ENCODE measurements around the gene ZNF134. TPM values are rescaled to one million over a fixed set of nuclear protein-coding genes. Genes with fewer than 3 reads are reported as not detected.

ZNF134 gene
- total and polyA plus RNA-seq, 2 donors (not counting 3 experiments of a cell fraction or from before 2014, with no cell fraction given): 6.4 to 12.3 TPM

DNA sequence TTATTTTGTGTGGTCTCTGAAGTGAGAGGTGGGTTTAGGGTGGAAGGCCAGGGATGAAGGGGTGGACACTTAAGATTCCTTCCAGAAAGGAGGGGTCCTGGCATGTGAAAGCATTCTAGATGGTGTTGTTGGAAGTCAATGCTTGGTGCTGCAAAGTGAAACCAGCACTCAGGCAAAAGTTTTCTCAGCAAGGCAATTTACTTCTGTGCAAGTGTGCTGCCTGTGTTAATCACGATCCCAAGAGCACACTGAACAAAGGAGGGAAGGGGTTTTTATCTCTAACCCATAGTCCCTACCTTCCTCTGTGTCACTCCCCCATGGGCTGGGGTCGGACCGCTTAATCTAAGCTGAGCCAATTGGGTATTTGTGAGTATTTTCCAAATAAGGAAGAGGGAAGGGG lies 1.3 kb downstream of the ZNF134 start:
- Histone ChIP-seq H2AFZ (ENCODE audit: low read depth, low read length) (no peak overlapping the region), H3K4me3 (replicated peaks in 1 of 3; ENCODE audit: insufficient read depth in 1 of 3, low read depth in 1 of 3, low read length in 3 of 3) (no peak overlapping the region), H3K4me1 (ENCODE audit: control insufficient read depth, extremely low read depth, insufficient read depth, low read length) (no peaks in the 10 kb centered on the region), H3K36me3 (ENCODE audit: control insufficient read depth in 2 of 2, extremely low read depth in 1 of 2, insufficient read depth in 2 of 2, low read length in 2 of 2) (peaks cover 5 to 31% of the 10 kb centered on the region in 2 experiments), H3K4me2 (ENCODE audit: insufficient read depth, low read length) (no peak overlapping the region), H3K9ac (replicated peaks; ENCODE audit: extremely low read depth, insufficient read depth, low read length) (no peak overlapping the region), H3K79me2 (ENCODE audit: control insufficient read depth, insufficient read depth, low read length) (peaks cover 19% of the 10 kb centered on the region), H3K27ac (ENCODE audit: insufficient read depth, low read depth, low read length) (no peak overlapping the region), H3K9me1 (replicated peaks; ENCODE audit: control insufficient read depth, extremely low read depth, insufficient read depth, low read length) (no peaks in the 10 kb centered on the region), H3K27me3 (ENCODE audit: control insufficient read depth in 2 of 2, insufficient read depth in 2 of 2, low read length in 2 of 2) (no peaks in the 10 kb centered on the region), H3K9me3 (replicated peaks; ENCODE audit: control insufficient read depth, insufficient read depth, low read length) (peaks cover 8% of the 10 kb centered on the region), H4K20me1 (replicated peaks; ENCODE audit: control insufficient read depth, extremely low read depth, insufficient read depth, low read length) (no peaks in the 10 kb centered on the region)
- CTCF ChIA-PET: no interaction called here
- BruUV-seq (replicated peaks): no TSS peak
- intact Hi-C loops (cut with micrococcal nuclease) (loop anchor here (10.0 kb wide), 1 partner anchor 539 kb away; the partner anchor contains the start of gene ZNF329), dilution Hi-C loops (cut with MboI; ENCODE audit: extremely low pct_ligation_motif_present, low sequenced_read_pairs) (no loop called here)
- POLR2A ChIA-PET: no interaction called here
- TF ChIP-seq, protein P1, sequence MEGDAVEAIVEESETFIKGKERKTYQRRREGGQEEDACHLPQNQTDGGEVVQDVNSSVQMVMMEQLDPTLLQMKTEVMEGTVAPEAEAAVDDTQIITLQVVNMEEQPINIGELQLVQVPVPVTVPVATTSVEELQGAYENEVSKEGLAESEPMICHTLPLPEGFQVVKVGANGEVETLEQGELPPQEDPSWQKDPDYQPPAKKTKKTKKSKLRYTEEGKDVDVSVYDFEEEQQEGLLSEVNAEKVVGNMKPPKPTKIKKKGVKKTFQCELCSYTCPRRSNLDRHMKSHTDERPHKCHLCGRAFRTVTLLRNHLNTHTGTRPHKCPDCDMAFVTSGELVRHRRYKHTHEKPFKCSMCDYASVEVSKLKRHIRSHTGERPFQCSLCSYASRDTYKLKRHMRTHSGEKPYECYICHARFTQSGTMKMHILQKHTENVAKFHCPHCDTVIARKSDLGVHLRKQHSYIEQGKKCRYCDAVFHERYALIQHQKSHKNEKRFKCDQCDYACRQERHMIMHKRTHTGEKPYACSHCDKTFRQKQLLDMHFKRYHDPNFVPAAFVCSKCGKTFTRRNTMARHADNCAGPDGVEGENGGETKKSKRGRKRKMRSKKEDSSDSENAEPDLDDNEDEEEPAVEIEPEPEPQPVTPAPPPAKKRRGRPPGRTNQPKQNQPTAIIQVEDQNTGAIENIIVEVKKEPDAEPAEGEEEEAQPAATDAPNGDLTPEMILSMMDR (IDR thresholded peaks at IDR 0.05; ENCODE audit: extremely low read depth in 1 of 2, insufficient read depth in 1 of 2, low read depth in 1 of 2, low read length in 2 of 2): no peak
- TF ChIP-seq FOS (IDR thresholded peaks at IDR 0.05; ENCODE audit: borderline replicate concordance, insufficient read depth, low read length) (no peak), JUN (IDR thresholded peaks at IDR 0.05; ENCODE audit: borderline replicate concordance, insufficient read depth, insufficient read length, low read depth) (no peak), MYC (IDR thresholded peaks at IDR 0.05; ENCODE audit: low read depth, low read length) (no peak), POLR2AphosphoS5 (IDR thresholded peaks at IDR 0.05; ENCODE audit: insufficient read depth, low read depth, low read length) (no peak), GATA2 (IDR thresholded peaks at IDR 0.05; ENCODE audit: insufficient read depth, insufficient read length, low read depth, low read length) (no peak), POLR2A (IDR thresholded peaks at IDR 0.05; ENCODE audit: low read depth, low read length) (no peak)
- TF ChIP-seq, protein P2, sequence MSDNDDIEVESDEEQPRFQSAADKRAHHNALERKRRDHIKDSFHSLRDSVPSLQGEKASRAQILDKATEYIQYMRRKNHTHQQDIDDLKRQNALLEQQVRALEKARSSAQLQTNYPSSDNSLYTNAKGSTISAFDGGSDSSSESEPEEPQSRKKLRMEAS (IDR thresholded peaks at IDR 0.05; ENCODE audit: insufficient read depth, insufficient read length): no peak
- DNase-seq (ENCODE audit: low read depth, low spot score): no peak
- no peak for FAIRE-seq
